Keratinocyte (primary cell): ENCODE results near the gene EYS. TPM values are rescaled to one million over a fixed set of nuclear protein-coding genes. Genes with fewer than 3 reads are reported as not detected.

ENCODE experiments used
- DNase-seq: peaks from one replicate; pipeline ENCODE4 v3.0.0-alpha.2; 2011; ENCODE audit warnings: low read depth, missing footprints, low spot score
- FAIRE-seq: peaks from 2 replicates; lab custom pipeline; 2011; peaks lifted over from hg19 to GRCh38; lab: Jason Lieb, UNC
- H2AFZ ChIP-seq: 2 replicates; pipeline ENCODE4 v1.6.0; 2012; ENCODE audit warnings: low read length, control low read depth, inconsistent platforms; ENCODE audit not compliant: control insufficient read depth
- H3K27ac ChIP-seq: 2 replicates; pipeline ENCODE4 v1.5.1; 2011; ENCODE audit warnings: low read length; ENCODE audit not compliant: control insufficient read depth, insufficient read depth
- H3K27me3 ChIP-seq: 3 replicates; pipeline ENCODE4 v1.6.0; 2011; ENCODE audit warnings: low read length; ENCODE audit not compliant: control insufficient read depth, insufficient read depth; ENCODE audit errors: extremely low read depth
- H3K36me3 ChIP-seq, 2 experiments: 2 replicates in 1 of 2; 3 replicates in 1 of 2; pipeline ENCODE4 v1.5.1; 2011; ENCODE audit warnings: low read length in 2 of 2, mild to moderate bottlenecking in 1 of 2; ENCODE audit not compliant: control insufficient read depth in 2 of 2, insufficient read depth in 2 of 2; ENCODE audit errors: extremely low read depth in 1 of 2
- H3K4me1 ChIP-seq: 3 replicates; pipeline ENCODE4 v1.5.1; 2011; ENCODE audit warnings: low read length; ENCODE audit not compliant: control insufficient read depth, insufficient read depth; ENCODE audit errors: extremely low read depth
- H3K4me2 ChIP-seq: 3 replicates; pipeline ENCODE4 v1.6.0; 2011; ENCODE audit warnings: low read depth, low read length; ENCODE audit not compliant: control insufficient read depth, insufficient read depth; ENCODE audit errors: extremely low read depth
- H3K4me3 ChIP-seq, 3 experiments: fragments of 200-600 bp in 1 of 3; sonication (generic) in 1 of 3; 2 replicates in 2 of 3; 3 replicates in 1 of 3; pipeline ENCODE4 v1.5.1; 2011 to 2016; ENCODE audit warnings: low read length in 3 of 3, mild to moderate bottlenecking in 3 of 3, control low read depth in 2 of 3, inconsistent platforms in 1 of 3, low read depth in 1 of 3, mixed read lengths in 1 of 3, mixed run types in 1 of 3, moderate library complexity in 1 of 3; ENCODE audit not compliant: control insufficient read depth in 2 of 3, insufficient read depth in 2 of 3; ENCODE audit errors: extremely low read depth in 1 of 3
- H3K79me2 ChIP-seq: 2 replicates; pipeline ENCODE4 v1.6.0; 2012; ENCODE audit warnings: low read length; ENCODE audit not compliant: control insufficient read depth, insufficient read depth
- H3K9ac ChIP-seq: 3 replicates; pipeline ENCODE4 v1.6.0; 2011; ENCODE audit warnings: low read length; ENCODE audit not compliant: control insufficient read depth, insufficient read depth; ENCODE audit errors: extremely low read depth
- H3K9me1 ChIP-seq: 3 replicates; pipeline ENCODE4 v1.6.0; 2011; ENCODE audit warnings: low read length; ENCODE audit not compliant: control insufficient read depth, insufficient read depth; ENCODE audit errors: extremely low read depth
- H3K9me3 ChIP-seq: 2 replicates; pipeline ENCODE4 v1.5.1; 2012; ENCODE audit warnings: low read depth, low read length; ENCODE audit not compliant: control insufficient read depth
- H4K20me1 ChIP-seq: 3 replicates; pipeline ENCODE4 v1.6.0; 2011; ENCODE audit warnings: low read length; ENCODE audit not compliant: control insufficient read depth, insufficient read depth; ENCODE audit errors: extremely low read depth
- CTCF ChIP-seq, 3 experiments: IDR thresholded peaks in 1 of 3; conservative IDR thresholded peaks in 1 of 3; optimal IDR thresholded peaks in 1 of 3; 2 replicates in 2 of 3; 3 replicates in 1 of 3; pipeline versions ENCODE3 to v1.5.1; 2011; ENCODE audit warnings: low read length in 3 of 3, mild to moderate bottlenecking in 3 of 3, moderate library complexity in 2 of 3, control low read depth in 1 of 3, inconsistent platforms in 1 of 3; ENCODE audit not compliant: insufficient read depth in 2 of 3; ENCODE audit errors: extremely low read depth in 1 of 3
- EZH2 ChIP-seq: IDR thresholded peaks from one replicate; pipeline ENCODE4 v1.6.1; 2012; ENCODE audit warnings: inconsistent platforms, mild to moderate bottlenecking, low read length, moderate library complexity
- dilution Hi-C: fragments of 300-500 bp; cut with MboI; formaldehyde crosslinking; loops from one replicate; pipeline ENCODE4 v1.7.0; 2020; ENCODE audit warnings: low sequenced_read_pairs; ENCODE audit not compliant: extremely low pct_ligation_motif_present
- polyA plus RNA-seq, 5 experiments: library from polyadenylated mRNA; depleted of rRNA in 3 of 5; stranded (reverse) in 3 of 5; stranded (forward) in 1 of 5; unstranded in 1 of 5; fragments of >200 nt; gene quantifications; 1 replicate in 1 of 5; 2 replicates in 3 of 5; 3 replicates in 1 of 5; pipeline versions ENCODE4 v1.2.1 to v1.2.3, GENCODE V29; 2011 to 2012; ENCODE audit warnings: missing spikeins in 2 of 5, low read depth in 1 of 5, low replicate concordance in 1 of 5

EYS gene
- polyA plus RNA-seq, 1 donor (not counting 4 experiments of a cell fraction or from before 2014, with no cell fraction given) = 0.34 TPM

- H3K9me3 ChIP-seq = no peaks in the 10 kb centered on the region
- H3K36me3 ChIP-seq = no peaks in the 10 kb centered on the region
- no peak overlapping the region for H3K4me2 ChIP-seq
- TF ChIP-seq EZH2 = no peak
- no peak for TF ChIP-seq CTCF (optimal IDR thresholded peaks at IDR 0.05 in 1 of 3, IDR thresholded peaks at IDR 0.05 in 1 of 3, conservative IDR thresholded peaks at IDR 0.05 in 1 of 3; ENCODE audit: extremely low read depth in 1 of 3, insufficient read depth in 2 of 3, low read length in 3 of 3)
- H3K79me2 ChIP-seq = no peaks in the 10 kb centered on the region
- DNase-seq (no peak), FAIRE-seq (no peak)
- H3K27ac ChIP-seq = no peak overlapping the region
- H3K4me3 ChIP-seq = no peak overlapping the region
- H3K27me3 ChIP-seq = no peaks in the 10 kb centered on the region
- no peak overlapping the region for H3K9ac ChIP-seq
- no peaks in the 10 kb centered on the region for H4K20me1 ChIP-seq
- dilution Hi-C loops = no loop called here
- H3K4me1 ChIP-seq = no peaks in the 10 kb centered on the region
- no peaks in the 10 kb centered on the region for H3K9me1 ChIP-seq
- no peak overlapping the region for H2AFZ ChIP-seq
Observed at GRCh38 chr6:65399355-65400084, 307.5 kb downstream of the EYS start.

GRCh38 chr6:65398851-65399250, 308.2 kb downstream of the EYS start:
- no peak for DNase-seq
- no peaks in the 10 kb centered on the region for H3K36me3 ChIP-seq
- no peaks in the 10 kb centered on the region for H3K4me1 ChIP-seq
- dilution Hi-C loops = no loop called here
- FAIRE-seq = no peak
- no peaks in the 10 kb centered on the region for H3K9me3 ChIP-seq
- H3K9me1 ChIP-seq = no peaks in the 10 kb centered on the region
- TF ChIP-seq CTCF (optimal IDR thresholded peaks at IDR 0.05 in 1 of 3, IDR thresholded peaks at IDR 0.05 in 1 of 3, conservative IDR thresholded peaks at IDR 0.05 in 1 of 3; ENCODE audit: extremely low read depth in 1 of 3, insufficient read depth in 2 of 3, low read length in 3 of 3) (no peak), EZH2 (no peak)
- H3K4me3 ChIP-seq = no peak overlapping the region
- H3K27ac ChIP-seq = no peak overlapping the region
- H3K4me2 ChIP-seq = no peak overlapping the region
- no peak overlapping the region for H3K9ac ChIP-seq
- no peaks in the 10 kb centered on the region for H3K27me3 ChIP-seq
- no peaks in the 10 kb centered on the region for H4K20me1 ChIP-seq
- H3K79me2 ChIP-seq = no peaks in the 10 kb centered on the region
- no peak overlapping the region for H2AFZ ChIP-seq
